ENCODE data around the gene ATG4B. TPM values are rescaled to one million over a fixed set of nuclear protein-coding genes. Genes with fewer than 3 reads are reported as not detected.
A peak's percentile ranks its signal among the peaks of the same experiment; 100 is the strongest.
"Not testable (repeated sequence)": the region's sequence is repeated elsewhere in the genome, so short reads cannot be mapped to it uniquely, and the experiment has no call there.

ATG4B gene
- total RNA-seq, 1 donor from 2014 or later, result 92.6 TPM

DNA sequence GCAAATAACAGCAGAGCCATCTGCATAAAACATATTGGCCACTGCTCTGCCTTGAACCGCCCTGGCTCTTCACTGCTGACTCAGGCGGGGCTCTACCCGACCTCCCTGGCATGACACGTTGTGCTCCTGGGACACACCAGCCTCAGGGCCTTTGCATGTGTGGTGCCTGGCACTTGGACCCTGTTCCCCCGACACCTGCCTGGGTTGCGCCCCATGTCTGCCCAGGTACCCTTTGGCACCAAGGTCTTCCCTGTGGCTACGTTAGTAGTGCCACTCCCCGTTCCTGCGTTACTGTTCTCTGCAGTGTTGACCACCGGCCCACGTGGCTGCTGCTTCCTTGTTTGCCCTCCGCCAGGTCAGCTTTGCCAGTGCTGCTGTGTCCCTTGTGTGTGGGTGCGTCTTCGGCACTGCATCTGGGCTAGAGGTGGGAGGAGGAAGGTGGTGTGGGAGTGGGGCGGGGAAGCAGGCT, 20.3 kb downstream of the ATG4B start:
- no peak for ATAC-seq
- DNase-seq (ENCODE audit: low spot score), result no peak
- intact Hi-C loops (cut with DNase I), result loop anchor here (2.0 kb wide), 1 partner anchor 19 kb away; no protein-coding TSS in a partner anchor

DNA sequence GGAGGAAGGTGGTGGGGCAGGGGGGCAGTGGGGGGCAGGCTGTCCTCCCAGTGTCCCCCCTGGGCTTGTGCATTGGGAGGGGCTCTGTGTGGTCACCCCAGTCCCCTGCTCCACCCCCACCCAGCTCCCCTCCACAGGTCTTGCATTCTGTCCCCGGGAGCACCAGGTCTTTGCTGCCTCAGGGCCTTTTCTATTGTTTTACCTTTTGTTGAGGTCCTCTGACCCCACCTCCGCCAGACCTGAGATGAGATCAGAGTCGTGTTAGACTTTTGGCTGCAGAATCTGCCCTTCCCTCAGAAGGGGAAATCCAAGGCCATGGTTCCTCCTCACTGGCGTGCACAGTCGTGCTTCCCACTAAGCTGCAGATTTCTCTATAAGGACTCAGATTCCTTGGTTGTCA, 20.8 kb downstream of the ATG4B start:
- intact Hi-C loops (cut with DNase I), result loop anchor here (2.0 kb wide), 1 partner anchor 19 kb away; no protein-coding TSS in a partner anchor
- ATAC-seq (no peak), DNase-seq (ENCODE audit: low spot score) (no peak)

DNA sequence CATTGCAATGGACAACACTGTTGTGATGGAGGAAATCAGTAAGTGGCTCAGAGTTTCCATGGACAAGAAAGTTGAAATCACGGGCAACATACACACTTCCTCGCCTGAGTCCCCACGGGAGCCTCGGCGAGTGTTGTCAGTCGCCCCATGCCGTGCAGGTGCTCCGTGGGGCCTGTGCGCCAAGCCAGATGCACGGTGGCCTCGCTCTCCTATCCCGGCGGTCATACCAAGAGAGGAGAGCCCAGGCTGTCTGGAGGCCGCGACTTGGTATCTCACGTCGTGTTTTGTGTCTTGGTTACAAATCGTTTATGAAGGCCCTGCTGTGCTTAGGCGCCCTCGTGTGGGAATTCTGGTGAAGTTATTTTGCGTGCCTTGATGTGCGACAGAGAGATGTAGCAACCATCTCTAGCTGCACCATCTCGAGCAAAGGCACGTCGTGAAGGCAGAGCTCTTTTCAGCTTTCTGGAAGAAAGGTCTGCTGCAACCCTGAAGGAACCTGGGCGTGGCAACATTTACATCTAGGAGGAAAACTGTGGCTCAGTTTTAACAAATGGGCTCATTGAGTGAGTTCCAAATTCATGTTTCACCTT, 21.8 kb downstream of the ATG4B start:
- ATAC-seq (peak; percentile 78), DNase-seq (ENCODE audit: low spot score) (peak; percentile 74)

DNA sequence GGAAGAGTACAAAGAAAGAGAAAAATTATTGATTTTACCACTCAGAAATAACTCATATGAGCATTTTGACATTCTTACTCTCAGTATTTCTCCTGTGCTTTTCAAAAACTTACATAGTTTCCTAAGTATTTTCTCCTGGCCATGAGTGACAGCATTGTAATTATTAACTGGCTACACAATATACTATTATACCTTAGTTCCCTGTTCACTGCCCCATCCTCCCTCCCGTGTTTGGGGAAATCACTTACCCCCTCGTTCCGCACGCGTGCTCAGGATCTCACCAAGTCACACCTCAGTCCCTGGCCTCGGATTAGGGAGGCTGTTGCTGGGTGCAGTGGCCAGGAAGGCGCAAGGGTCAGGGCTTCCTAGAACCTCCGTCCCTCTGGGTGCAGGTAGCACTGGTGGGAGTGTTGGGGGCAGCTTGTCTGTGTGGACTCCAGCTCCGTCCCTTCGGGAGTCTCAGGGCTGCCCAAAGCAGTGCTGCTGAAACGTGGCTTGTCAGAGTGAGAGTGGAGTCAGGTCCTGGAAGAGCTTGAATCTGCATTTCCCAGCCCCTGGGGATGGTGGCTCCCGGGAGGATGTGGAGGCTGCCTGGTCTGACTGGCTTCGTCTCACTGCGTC, 23.2 kb downstream of the ATG4B start:
- DNase-seq (ENCODE audit: low spot score), result no peak
- no peak for ATAC-seq
- intact Hi-C loops (cut with DNase I), result no loop called here

More for the DNA sequence above, 21.8 kb downstream of the ATG4B start:
- intact Hi-C loops (cut with DNase I), result loop anchor here (2.0 kb wide), 1 partner anchor 20 kb away; no protein-coding TSS in a partner anchor

DNA sequence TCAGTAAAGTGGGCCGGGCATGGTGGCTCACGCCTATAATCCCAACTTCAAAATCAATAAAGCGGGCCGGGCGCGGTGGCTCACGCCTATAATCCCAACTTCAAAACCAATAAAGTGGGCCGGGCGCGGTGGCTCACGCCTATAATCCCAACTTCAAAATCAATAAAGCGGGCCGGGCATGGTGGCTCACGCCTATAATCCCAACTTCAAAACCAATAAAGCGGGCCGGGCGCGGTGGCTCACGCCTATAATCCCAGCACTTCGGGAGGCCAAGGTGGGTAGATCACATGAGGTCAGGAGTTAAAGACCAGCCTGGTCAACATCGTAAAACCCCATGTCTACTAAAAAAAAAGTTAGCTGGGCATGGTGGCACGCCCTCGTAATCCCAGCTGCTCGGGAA, 25.2 kb downstream of the ATG4B start:
- DNase-seq (ENCODE audit: low spot score), result not testable (repeated sequence)

DNA sequence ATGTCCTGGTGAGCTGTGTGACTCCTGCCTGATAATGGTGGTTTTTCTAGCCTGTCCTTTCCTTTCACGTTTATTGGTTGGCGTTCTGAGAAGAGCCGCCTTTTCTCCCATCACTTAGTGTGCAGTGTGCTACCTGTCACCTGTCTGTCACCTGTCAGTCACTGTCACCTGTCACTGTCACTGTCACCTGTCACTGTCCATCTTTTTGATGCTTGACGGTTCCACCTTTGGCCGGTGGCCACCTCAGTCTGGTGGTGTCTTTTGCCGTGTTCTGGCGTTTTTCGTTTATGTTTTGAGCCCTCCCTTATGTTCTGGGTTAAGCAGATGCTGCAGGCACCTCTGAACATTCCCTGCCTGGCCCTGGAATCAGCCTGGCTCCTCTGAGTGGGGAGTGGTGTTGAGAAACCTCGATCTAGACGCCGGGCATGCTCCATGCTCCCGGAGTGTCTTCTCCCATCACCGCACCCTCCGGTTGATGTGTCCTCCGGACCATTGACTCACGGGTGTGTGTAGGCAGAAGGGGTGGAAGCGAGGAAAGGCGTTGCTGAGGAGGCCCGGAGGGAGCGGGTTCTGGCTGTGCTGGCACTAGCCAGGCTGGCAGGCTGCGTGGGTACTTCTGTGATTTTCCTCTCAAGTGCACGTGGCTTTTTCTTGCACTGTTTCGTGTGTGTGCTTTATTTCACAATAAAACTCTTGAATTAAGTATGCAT, 28.4 kb downstream of the ATG4B start:
- no peak for ATAC-seq

More for the DNA sequence above, 25.2 kb downstream of the ATG4B start:
- intact Hi-C loops (cut with DNase I); ATAC-seq: not testable (repeated sequence)

DNA sequence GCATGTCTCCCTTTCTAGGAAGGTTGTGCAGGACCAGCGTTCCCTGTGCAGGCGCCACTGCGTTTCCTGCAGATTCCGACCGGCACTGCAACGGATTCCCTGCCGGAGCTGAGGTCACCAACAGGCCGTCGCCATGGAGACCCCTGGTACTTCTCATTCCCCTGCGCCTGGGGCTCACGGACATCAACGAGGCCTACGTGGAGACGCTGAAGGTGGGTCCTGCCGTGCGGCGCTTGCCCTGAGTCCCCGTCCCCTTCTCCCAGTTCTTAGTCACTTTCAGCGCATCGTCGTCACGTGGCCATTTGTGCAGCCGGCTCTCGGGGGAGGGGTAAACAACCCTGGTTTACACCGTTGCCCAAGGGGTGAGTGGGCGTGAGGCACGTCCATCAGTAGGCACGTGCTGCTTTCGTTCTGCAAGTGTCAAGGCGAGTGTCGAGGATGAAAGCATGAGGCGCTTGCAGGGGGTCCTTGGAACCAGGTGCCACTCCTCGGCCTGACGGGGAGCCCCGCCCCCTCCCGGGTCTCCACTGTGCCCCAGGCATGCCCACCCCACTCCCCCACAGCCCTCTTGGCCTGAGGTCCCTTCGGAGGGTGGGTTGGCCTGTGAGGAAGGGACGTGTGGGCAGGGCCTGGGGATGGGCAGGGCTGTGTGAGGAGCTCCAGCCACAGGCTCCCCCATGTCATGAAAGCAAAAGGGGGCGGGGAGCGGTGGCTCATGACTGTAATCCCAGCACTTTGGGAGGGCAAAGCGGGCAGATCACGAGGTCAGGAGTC, 29.3 kb downstream of the ATG4B start:
- DNase-seq (ENCODE audit: low spot score) (no peak), ATAC-seq (no peak)
- intact Hi-C loops (cut with DNase I), result no loop called here

More for the DNA sequence above, 28.4 kb downstream of the ATG4B start:
- intact Hi-C loops (cut with DNase I), result no loop called here
- DNase-seq (ENCODE audit: low spot score), result no peak

DNA sequence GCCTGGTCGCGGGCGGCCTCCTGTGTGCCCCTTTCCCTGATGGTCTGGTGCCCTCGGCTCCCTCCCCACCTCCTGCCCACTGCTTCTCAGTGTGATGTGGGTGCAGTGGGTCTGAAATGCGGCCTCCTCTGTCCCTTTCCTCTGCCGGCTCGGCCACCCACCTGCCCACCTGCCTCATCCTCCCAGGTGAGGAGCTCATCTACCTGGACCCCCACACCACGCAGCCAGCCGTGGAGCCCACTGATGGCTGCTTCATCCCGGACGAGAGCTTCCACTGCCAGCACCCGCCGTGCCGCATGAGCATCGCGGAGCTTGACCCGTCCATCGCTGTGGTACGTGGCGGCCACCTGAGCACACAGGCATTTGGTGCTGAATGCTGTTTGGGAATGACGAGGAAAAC, 30.9 kb downstream of the ATG4B start:
- intact Hi-C loops (cut with DNase I), result no loop called here
- DNase-seq (ENCODE audit: low spot score) (no peak), ATAC-seq (no peak)

DNA sequence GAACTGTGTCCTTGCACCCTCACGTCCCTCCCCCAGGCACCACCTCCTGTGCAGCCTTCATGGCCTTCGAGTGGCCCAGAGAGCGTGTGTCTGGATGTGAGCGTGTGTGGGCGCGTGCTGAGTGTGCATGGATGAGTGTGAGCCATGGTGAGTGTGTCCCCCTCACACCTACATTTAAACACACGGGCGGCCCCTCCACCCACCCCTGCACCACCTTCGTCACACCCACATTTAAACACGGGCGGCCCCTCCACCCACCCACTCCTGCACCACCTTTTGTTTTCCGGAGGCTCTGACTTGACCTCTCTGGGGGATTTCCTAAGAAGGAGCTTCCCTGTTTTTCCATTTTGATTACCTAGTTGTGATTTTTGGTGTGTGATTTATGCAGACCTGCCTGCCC, 31.3 kb downstream of the ATG4B start:
- DNase-seq (ENCODE audit: low spot score) (no peak), ATAC-seq (no peak)
- intact Hi-C loops (cut with DNase I), result no loop called here

DNA sequence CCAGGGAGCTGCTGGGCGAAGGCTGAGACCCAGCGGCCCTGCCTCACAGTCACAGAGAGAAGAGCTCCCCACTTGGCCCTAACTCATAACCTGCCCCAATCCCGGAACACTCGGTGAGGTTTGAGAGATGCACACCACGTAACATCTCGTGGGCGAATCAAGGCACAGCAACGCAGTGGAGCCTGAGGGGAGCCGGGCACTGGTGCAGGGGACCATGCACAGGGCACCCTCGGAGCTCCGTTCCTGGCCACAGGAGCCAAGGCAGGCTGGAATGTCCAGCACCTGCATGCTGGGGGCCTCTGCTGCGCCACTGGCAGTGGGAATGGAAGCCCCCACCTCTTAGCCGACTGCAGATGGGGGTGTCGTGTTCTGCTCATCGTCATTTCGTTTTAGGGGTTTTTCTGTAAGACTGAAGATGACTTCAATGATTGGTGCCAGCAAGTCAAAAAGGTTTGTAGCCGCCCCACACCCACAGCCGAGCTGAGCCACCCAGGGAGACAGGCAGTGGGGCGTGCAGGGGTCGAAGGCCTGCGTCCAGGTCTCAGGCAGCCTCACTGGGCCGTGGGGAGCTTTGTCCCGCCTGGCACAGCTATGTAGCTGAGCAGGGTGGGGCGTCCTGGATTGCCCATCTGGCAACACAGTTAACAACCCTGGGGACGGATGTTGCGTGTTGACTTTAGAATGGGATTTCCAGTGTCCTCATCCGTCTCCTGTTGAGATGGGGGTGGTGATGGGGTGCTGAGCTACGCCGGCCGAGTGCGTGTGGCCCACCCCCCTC, 33.0 kb downstream of the ATG4B start:
- intact Hi-C loops (cut with DNase I), result no loop called here
- DNase-seq (ENCODE audit: low spot score), result no peak
- no peak for ATAC-seq

DNA sequence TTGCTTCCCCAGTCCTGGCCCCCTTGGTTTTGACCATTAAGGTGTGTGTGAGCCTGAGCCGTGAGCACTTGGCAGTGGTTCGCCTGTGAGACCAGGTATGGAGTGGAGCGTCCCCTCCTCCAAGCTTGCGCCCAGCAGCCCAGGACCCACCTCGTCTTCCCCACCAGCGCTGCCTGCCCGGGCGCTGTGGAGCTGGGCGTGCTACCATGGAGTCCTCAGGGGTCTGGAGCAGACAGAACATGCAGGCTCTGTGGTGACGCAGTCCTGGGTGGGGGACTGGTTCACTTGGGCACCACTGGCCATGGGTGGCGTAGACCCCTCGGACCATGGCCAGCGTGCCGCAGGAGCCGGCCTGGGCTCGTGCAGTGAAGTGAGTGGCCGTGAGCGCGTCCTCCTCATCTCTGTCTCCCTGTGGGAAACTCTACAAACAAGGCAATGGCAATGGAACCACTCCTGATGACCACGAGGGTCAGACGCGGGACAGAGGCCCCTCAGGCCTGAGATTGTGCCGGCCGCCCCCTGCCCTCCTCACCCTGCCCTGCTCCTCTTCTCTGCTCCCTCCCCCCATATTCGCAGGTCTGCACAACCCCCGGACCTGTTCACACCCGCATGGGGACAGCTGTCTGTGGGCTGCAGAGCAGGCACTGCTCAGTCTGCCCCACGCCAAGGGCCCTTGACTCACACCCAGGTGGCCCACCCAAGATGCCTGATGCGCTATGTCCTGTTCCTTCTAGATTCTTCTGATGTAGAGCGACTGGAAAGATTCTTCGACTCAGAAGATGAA, 34.2 kb downstream of the ATG4B start:
- DNase-seq (ENCODE audit: low spot score) (no peak), ATAC-seq (peak; percentile 15)
- intact Hi-C loops (cut with DNase I), result no loop called here

DNA sequence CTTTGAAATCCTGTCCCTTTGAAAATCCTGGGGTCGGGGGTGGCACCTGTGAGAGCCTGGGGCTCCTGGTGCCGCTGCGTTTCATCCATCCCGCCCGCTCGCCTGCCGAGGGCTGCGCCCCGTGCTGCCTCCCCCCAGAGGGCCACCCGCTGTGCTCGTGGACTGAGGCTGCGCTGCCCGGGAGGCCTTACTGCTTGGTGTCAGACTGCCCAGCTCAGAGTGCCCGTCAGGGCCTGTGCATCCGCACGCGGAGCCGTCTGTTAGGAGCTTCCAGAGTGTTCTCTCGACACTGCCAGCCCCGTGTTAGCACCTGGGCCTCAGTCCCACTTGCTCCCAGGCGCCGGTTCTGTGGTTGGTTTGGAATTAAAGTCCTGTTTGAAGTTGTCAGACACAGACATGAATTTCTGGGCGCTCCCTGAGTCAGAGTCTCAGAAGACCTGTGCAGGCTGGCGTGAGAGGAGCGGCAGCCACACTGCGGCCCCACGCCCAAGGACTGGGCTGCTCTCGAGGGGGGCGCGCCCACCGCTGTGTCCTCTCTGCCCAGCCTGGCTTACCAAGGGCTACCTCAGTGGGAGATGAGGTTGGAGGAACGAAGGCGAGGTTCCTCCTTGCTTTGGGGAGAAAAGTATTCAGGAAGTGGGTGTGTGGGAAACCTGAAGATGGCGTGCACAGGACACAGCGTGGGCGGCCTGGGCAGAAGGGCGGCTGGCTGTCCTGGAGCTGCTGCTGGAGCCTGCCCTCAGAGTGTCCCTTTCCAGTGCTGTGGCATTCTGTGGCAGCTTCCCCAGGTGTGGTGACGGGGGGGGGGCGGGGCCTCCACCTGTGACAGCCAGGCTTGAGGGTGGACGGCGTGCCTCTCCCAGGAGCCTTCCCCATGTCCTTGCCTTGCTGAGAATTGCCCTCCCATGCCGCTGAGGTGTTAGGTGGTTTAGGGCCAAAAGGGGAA, 35.0 kb downstream of the ATG4B start:
- no peak for DNase-seq (ENCODE audit: low spot score)
- intact Hi-C loops (cut with DNase I), result no loop called here
- no peak for ATAC-seq

DNA sequence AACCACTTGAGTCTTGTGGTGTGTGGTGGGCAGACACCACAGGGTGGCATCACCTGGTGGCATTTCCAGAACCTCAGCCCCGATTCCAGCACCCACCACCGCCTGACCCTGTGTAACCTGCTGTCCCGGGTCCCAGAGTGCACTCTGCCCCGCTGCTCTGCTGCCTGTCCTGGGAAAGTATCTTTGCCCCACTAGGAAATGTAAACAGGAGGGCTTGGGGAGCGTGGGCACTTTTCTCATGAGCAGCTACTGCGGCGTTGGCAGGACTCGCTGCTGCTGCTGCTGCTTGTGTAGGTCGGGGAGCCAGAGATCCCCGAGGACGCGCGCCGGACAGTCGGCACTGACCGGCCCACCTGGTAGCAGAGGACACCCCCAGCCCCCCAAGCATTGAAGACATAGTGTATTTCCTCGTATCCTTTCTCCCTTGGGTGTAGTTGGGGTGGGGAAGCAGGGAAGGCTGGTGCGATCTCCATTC, 35.7 kb downstream of the ATG4B start:
- intact Hi-C loops (cut with DNase I), result no loop called here
- DNase-seq (ENCODE audit: low spot score) (no peak), ATAC-seq (no peak)

DNA sequence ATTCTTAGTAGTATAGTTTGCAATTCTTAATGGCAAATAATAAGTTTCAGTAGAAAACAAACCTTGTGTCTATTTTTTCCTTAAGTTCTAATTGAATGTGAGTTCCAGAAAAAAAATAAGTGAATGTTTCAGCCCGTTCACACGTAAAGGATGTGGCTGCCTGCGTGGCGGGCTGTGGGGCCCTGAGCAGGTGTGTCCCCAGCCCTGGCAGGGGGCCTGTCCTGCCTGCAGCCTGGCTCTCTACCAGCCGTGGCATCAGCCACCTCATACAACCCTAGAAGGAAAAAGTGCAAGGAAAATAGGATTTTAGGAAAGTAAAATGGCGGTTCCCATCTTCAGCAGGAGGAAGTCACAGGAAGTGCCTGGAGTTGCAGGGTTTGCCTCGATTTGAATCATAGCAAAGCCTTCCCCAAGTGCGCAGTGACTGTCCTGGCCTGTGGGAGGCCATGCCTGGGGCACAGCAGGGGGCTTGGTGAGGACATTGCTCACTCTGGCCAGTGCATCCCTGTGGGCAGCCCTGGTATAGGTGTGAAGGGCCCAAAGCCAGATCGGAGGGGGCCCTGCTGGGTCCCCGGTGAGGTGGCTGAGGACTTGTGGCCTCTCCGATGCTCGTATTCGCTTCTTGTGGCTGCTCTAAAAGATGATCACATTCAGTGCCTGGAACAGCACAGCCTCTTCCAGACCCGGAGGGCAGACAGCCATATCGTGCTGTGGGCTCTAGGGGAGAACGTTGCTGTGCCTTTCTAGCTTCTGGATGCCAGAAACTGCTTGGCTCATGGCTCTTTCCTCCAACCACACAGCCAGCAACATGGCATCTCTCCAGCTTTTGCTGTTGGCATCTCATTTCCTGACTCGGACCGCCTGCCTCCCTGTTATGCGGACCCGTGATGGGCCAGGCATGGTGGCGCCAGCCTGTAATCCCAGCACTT, 36.6 kb downstream of the ATG4B start:
- DNase-seq (ENCODE audit: low spot score), result no peak
- intact Hi-C loops (cut with DNase I), result no loop called here
- no peak for ATAC-seq

DNA sequence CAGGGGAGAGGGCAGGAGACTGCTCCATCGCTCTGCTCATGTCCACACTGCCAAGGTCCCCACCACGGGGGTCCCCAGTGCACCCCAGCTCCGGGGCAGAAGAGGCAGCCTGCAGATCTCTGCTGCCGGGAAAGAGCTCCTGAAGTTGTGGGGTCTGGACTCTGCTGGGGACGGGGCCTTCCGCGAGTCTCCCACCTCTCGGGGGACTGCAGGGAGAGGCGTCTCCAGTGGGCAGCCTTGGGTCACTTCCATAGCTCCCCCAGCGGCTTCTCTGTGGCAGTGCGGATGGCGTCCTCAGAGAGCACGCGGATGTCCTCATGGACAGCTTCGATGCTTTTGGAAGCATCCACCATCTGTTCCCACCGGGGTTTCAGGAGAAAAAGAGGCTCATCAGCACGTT, 38.4 kb downstream of the ATG4B start:
- no peak for ATAC-seq
- DNase-seq (ENCODE audit: low spot score), result no peak
- intact Hi-C loops (cut with DNase I), result no loop called here

DNA sequence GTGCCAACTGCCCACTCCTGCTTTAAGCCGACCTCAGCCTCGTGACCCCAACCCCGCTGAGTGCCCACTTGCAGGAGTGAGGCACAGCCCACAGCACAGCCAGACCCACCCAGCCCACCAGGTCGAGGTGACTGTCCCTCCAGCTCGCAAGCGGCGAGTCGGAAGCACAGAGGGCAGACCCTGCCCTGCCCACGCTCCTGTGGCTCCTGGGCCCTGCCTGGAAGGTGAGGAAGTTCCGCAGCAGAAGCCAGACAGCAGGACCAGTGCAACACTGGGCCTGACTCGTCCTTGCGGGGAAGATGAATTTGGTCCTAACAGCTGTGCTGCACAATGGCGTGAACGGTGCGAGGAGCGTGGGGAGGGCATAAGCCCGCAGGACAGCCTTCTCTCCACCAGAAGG, 39.2 kb downstream of the ATG4B start:
- ATAC-seq, result no peak
- no peak for DNase-seq (ENCODE audit: low spot score)
- intact Hi-C loops (cut with DNase I), result no loop called here
